Stimulated activated CD4-positive, alpha-beta T cell treated with anti-CD3 and anti-CD28 coated beads, Interleukin-4, amount 100 ng/mL, for 1 hour (primary cell): ENCODE data around the gene GMPR.

ENCODE experiments used
- DNase-seq: peaks from one replicate; pipeline ENCODE4 v3.0.0-alpha.2; 2020

The GMPR gene

DNA sequence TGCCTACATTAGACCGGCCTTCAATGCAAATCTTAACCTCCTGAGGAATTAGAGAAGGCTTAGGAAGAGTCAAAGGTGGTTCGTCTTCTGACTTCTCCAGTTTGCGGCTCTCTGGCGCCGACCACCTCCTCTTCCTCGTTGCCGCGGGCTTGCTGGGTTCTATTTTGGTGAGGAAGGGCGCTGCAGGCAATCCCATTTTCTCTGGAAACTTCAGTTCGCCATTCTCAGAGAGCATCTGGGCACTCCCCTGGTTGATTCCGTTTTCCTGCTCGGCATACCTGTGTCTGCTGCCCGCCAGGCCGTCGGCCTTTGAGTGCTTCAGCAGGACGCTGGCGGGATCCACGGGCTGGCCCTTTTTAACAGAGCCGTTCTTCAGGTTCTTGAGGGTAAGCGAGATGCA lies 67.9 kb downstream of the GMPR start:
- DNase-seq = no peak

DNA sequence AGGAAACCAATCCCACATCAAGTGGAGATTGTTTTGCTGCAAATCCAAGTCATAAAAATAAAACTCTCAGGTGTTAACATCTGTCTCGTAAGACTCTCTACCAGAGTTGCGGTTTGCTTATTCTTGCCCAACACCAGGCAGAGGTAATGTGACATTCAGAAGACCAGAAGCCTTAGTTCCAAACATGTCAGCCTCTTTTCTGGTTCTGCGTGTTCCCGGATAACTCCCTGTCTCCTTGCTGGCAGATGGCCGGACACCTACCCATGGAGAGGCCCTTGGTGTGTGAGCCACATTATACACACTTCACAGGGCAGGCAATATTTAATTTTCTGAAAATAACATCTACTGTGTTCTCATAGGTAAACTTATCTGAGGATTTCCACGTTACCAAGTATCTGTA lies 73.4 kb downstream of the GMPR start:
- no peak for DNase-seq

DNA sequence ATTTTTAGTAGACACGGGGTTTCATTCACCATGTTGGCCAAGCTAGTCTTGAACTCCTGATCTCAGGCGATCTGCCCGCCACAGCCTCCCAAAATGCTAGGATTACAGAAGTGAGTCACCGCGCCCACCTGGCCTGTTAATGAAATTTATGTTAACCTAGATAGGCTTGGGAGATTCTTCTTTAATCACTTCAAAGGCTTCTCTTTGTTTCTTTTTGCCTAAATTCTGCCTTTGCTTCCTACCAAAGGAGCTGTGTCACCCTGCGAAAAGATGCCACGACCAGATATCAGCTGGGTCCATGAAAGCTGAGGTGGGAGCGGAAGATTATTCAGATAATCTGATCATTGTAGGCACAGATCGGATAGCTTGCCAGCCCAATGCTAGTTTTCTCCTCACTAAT lies 75.3 kb downstream of the GMPR start:
- no peak for DNase-seq

DNA sequence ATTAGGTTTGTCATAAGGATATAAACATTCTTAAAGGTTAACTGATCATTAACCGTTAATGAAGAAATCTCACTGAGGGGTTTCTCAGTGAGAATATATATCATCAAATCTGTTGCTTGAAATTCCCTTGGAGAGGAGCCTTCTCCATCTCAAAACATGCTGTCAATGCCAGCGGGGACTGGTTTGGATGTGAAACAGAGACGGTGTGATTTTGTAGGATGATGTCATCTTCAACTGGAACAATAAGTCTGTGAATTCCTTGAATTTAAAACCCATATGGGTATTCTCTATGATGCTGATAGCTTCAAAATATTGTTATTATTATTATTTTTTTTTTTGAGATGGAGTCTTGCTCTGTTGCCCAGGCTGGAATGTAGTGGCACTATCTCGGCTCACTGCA lies 75.9 kb downstream of the GMPR start:
- DNase-seq = no peak

DNA sequence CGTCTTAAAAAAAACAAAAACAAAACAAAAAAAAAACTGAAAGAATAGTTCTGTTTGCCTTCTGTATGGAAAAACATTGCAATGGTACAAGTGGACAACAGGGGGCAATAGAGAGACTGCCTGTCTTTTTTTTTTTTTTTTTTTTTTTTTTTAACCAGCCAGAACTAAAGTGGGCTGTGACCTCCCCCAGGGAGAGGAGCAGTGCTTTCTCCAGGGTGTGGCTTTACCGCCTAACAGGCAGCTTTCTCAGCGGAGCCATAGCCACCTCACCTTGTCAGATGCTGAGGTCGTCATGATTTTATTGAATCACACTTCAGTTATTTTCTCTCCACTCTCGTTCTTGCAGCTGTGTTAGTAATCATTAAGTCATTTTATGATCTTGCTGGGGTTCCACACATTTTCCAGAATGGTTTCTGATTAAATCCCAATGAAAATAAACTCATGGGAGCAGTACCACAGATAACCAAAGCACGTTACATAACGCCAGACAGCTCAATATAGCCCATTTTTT lies 78.4 kb downstream of the GMPR start:
- no peak for DNase-seq

DNA sequence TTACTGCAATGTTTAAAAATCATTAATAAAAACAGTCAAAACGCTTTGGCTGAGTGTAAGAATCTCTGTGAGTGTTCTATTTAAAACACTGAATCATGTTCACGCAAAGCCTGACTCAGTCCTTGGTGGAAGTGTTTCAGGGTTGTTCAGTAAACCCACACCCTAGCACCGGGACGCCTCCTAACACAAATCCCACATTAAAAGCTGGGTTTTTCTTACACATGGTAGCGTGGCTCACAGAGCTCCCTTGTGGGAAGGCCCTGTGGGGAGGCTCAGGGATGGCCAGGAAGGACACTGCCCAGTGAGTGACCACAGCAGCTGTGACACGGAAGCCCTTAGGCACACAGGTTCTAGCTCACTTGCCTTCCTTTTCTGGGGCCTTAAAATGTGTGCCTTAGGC lies 80.2 kb downstream of the GMPR start:
- peak; percentile 27 for DNase-seq

DNA sequence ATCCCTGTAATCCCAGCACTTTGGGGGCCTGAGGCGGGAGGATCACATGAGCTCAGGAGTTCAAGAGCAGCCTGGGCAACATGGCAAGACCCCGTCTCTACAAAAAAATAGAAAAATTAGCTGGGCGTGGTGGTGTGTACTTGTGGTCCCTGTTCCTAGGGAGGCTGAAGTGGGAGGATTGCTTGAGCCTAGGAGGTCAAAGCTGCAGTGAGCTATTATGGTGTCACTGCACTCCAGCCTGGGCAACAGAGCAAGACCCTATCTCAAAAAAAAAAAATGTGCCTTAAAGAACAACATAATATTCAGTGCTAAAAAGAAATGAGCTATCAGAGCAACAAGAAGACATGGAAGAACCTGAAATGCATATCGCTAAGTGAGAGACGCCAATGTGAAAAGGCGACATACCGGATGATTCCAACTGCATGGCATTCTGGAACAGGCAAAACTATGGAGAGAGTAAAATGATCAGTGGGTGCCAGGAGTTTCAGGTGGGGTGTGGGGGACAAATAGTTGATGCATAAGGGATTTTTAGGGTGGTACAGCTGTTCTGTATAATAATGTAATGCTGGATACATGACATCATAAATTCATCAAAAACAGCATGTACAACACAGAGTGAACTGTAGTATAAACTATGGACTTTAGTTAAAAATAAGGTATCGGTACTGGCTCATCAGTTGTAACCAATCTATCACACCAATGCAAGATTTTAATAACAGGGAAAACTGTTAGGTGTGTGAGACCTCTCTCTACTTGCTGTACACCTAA lies 80.8 kb downstream of the GMPR start:
- no peak for DNase-seq

DNA sequence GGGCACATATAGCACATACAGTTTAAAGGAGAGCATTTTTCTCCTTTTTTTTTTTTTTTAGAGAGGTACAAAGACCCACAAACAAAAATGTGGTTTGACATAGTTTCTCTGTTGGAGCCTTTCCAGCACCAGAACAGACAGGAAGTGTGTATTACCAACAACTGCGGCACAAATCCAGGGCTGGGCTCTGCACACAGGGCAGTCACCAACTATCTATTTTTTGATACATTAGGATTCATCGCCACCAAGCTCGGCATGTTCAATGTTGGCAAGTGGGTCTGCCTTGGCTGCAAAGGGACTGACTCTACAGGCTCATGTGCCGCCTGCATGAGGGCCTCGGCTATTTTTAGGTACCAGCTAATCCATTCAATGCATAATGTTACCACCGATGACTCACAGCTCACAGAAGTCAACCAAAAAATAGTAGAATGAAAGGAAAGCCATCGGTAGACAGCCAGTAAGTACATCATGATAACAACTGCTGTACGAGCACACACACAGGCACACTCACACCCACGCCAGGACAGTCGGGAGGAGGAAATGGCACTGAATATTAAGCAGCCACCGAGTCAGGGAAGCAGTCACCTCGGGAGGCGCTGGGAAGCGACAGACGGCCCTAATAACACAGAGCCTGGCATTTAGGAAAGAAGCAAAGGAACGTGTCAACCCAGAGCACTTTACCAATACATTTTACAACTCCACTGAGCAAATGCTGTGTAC lies 81.6 kb downstream of the GMPR start:
- peak; percentile 62 for DNase-seq

DNA sequence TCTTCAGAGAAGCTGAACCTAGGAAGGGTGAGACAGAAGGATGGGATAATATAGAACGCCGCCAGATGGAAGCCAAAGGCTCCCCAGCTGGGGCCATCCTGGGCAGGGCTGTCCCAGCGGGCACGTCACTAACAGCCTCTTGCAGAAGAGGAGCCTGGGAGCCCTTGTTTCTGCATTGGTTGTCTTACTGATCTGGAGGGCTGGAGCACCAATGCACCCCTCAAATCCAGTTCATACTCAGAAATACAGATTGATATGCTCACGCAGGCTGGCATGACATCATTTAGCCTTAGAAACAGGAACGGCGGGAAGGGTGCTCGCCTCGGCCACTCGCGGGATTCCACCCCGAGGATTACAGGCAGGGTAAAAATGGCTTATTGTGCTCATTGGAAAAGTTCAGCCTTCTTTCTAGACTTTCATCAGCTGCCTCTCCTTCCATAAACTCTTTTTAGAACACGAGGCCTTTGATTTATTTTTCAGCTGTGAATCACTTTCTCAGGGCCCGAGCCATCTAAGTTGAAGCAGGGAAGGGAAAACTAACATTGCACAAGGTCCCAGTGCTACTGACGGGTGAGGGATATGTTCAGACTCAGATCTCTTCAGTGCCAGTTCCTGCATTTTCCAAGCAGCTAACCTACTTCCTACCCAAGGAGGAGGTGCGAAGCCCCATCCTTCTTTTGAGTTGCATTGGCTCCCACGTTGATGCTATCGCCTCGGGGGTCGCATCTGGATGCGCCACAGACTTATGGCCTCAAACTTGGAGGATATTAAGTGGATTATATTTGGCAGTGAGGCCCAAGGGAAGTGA lies 82.3 kb downstream of the GMPR start:
- DNase-seq = no peak

DNA sequence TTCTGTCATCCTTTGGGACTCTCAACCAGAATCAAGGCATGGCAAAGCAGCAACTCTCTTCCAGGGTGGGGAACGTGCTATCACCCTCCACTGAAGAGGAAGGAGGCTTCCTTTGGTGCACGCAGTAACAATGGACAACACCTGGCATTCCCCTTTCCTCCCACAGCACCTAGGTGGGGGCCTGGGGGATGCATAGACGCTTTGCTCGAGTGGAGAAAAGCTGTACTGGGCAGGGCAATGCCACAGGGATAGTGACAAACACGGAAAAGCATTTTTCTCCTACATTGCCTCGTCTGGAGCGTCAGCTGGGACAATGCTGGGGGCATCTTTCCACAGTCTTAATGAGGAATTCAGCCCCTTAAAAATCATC lies 82.9 kb downstream of the GMPR start:
- no peak for DNase-seq

DNA sequence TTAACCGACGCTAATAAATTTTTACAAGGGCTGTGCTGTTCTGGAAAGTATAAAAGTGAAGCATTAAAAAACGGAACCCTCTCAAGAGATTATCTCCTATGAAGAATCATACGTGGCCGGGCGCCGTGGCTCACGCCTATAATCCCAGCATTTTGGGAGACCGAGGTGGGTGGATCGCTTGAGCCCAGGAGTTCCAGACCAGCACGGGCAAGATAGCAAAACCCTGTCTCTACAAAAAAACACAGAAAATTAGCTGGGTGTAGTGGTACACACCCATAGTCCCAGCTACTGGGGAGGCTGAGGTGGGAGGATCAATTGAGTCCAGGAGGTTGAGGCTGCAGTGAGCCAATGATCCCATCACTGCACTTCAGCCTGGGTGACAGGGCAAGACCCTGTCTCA lies 83.4 kb downstream of the GMPR start:
- DNase-seq = no peak

DNA sequence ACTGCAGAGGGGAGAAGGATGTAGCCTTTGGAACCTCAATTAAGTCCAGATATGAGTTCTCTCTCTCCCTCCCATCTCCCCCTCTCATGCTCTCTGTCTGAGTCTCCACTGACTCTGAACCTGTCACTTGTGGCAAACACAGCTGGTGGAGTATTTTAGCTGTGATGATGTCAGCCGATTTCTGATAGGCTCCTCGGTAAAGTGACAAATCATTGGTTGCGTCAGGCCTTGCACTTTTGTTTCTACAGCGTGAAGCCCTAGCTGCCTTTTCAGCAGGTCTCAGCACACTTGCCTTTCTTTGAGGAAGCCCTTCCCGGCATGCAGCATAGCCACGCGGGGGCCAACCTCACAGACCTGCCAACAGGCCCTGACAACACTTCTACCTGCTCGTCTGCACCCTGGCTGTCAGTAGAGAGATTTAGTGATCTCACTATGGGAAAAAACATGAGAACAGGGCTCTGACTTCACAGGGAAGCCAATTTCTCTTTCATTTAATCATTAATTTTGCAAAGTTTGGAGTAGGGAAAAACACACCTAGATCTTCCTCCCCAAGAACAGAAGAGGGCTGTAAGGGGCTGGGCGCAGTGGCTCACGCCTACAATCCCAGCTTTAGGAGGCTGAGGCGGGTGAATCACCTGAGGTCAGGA lies 84.4 kb downstream of the GMPR start:
- peak; percentile 66 for DNase-seq

DNA sequence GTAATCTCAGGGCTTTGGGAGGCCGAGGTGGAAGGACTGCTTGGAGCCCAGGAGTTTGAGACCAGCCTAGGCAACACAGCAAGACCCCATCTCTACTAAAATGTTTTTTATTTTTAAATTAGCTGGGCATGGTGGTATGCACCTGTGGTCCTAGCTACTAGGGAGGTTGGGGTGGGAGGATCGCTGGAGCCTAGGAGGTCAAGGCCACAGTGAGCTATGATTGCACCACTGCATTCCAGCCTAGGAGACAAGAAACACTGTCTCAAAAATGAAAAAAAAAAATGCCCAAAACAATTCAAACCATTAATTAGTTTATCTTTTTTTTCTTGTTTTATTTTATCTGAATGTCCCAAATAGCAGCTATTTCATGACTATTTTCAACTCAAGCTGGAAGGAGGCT lies 85.8 kb downstream of the GMPR start:
- DNase-seq = no peak

DNA sequence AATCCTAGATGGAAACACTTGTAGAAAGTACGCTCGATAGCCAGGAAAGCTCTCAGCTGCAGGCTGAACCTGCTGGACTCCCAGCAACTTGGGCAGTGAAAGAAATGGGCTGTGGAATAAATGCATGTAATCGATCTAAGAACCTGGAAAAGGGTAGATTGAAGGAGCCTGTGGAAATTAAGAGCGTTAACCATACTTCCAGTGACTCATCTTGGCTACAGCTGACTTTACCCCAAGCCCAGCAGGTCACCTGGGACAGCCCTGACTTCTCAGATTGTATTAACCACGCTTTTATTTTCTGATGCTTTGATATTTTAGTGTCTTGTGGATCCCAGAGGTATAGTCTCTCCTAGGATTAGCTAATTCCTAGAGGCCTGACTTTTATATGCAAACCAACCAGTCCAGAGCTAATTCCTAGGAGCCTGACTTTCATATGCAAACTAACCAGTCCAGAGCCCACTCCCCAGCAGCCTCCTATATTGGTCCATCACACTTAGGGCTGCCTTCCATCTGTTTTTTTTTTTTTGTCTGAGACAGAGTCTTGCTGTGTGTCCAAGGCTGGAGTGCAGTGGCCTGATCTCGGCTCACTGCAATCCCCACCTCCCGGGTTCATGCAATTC lies 86.3 kb downstream of the GMPR start:
- no peak for DNase-seq

DNA sequence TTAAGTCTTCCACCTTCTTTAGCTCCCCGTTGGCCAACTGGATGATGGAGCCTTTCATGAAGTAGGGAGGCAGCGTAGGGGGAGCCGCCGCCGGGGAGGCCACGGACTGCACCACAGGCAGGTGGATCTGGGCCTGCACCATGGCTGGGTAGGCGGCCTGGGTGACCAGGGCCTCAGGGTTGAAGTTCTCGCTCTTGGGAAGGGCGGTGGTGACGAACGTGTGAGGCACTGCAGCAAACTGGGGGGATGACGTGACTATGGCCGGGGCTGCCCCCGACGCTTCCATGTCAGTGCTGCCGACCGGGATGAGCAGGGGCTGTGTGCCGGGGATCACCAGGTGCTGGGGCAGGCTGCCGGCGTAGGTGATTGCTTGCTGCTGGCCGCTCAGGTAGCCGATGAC lies 88.1 kb downstream of the GMPR start:
- no peak for DNase-seq

DNA sequence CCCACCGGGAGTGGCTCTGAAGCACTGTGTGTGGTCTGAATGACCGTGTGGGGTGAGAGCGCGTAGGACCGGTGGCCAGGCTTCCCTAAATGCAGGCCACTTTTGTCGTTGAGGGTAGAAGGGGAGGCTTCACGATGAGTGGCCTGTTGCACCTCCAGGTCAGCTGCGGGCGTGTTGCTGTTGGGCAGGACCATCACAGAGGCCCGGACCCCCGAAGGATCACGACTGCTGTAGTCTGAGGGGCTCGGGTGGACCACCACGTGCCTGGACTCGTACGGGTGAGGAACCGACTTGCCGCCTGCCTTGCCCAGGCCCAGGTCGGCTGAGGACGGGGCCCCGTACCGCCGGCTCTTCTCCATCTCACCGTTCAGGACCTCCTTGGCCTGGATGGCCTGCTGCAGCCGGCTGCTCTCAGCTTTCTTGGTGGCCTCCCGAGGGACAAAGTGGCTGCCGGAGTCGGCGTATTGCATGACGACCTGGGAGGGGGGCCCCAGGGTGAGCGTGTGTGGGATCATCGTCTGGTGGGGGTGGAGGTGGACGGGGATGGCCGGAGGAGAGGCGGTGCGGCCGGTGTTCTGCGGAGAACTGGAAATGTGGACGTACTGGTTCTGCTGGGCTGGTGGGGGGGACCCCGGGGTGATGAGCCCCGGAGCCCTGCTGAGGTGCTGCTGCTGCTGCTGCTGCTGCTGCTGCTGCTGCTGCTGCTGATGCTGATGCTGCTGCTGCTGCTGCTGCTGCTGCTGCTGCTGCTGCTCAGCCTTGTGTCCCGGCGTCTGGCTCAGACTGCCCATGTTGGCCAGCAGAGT lies 88.8 kb downstream of the GMPR start:
- no peak for DNase-seq

DNA sequence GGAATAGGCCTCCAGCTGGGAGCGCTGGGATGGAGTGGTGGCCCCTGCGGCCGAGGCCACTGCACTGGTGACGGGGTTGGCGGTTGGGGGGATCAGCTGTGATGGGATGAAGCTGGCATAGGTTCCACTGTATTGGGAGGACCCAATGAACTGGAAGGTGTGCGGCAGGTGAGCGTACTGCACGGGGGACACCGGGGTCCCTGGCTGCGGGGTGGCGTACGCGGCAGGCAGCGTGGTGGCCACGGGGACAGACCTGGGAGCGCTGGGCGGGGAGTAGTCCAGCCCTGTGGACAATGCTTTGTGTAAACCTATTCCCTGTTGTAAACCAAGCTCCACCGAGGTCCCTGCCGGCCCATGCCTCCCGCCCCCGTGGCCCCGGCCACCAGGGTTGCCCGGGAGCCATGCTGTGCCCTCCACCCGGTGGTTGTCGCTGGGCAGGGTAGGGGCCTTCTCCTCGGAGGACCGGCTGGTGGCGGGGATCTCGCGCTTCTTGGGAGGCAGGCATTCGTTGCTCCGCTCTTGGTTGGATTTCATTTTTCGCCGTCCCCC lies 89.5 kb downstream of the GMPR start:
- no peak for DNase-seq

DNA sequence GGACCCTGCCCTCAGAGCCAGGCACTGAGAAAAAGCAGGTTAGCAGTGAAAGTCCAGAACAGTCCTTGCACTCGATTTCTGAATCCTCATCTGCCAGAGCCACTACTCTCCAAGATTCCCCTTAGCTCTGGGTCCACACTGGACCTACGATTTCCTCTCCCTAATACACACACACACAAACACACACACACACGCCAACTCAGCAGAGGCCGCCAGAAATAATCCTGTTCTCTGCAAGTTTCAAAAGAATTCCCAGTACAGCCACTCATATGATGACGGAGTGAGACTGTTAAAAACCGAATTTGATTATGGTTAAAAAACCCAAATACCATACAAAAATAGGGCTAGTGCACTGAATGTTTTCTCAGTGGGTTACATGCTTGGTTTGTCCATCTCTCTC lies 90.8 kb downstream of the GMPR start:
- no peak for DNase-seq

DNA sequence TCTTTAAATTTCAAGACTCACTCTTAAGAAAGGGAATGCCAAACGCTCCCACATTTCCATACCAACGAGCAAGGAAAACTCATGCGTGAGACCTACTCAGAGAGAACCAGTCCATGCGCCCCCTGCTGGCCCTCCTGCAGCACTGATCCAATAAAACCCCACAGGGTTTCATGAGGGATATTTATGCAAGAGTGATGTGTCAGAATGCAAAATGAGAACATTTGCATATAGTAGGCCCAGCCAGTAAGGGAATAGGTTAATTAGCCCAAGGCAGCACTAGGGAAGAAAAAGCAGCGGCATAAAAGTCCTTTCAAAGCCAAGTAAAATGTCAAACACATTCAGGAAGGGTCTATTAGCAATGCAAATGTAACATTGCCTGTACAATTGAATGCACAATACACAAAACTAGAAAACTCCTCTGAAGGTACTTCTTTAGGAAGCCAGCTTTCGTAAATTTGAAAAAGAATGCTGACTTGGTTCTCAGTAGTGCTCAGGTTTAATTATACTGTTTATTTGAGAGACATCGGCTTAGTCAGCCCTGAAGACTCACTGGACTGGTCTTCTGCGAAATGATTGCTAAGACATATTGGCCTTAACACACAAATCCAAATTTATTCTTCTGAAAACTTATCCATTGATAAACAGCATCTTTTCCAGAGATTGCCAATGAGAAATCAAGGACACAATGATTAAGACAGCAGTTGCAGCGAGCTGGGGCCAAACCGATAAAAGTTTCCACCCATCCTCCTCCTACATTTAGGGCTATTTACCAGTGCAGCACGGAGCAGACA lies 93.2 kb downstream of the GMPR start:
- DNase-seq = peak; percentile 72

DNA sequence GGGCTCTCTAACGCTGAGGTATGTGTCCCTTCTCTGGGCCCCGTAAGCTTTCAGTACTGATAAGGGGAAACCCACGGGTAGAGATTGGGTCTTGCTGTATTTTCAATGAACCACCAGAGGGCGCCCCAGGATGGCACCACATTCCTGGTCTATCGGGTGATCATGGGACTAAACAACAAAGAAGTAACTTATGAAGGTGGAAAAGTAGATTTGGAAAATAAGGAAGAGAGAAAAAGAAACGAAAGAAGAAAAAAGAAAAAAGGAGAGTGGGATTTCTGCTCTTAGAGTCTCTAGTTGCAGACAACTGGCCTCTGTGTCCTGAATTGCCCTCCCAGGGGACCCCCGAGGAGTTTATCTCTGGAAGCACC lies 93.8 kb downstream of the GMPR start:
- peak; percentile 80 for DNase-seq

DNA sequence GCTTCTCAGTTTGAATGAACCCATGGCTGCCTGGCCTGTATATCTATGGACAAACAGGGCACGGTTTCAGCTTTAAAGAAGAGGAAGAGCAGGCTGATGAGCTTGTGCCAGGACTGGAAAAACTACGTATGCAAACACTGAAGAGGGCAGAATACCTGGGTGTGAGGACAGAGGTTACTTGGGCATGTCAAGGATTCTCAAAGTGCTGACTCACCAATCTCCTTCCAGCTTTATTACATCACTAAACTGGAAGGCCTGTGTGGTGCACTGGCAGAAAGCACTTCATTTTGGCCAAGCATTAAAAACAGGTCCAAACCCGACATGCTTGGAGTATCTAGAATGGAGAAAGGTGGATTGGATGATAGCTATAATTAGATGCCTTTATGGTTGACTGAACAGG lies 95.2 kb downstream of the GMPR start:
- DNase-seq = no peak
